ENCODE data around the gene SH3BP4. TPM values are rescaled to one million over a fixed set of nuclear protein-coding genes. Genes with fewer than 3 reads are reported as not detected.

Gene SH3BP4
- total and polyA plus RNA-seq, 10 of the 15 experiments (the other 5 are each of a cell fraction or from before 2014, with no cell fraction given): 0.03 to 0.36 TPM; not detected in 8

- TF ChIP-seq DPF2 (IDR thresholded peaks at IDR 0.05): no peak
These were observed 80.0 kb downstream of the SH3BP4 start (continued) for GRCh38 chr2:235031686-235032373.

- no peak for FAIRE-seq
These were observed 80.6 kb downstream of the SH3BP4 start for GRCh38 chr2:235032466-235032865.

DNA sequence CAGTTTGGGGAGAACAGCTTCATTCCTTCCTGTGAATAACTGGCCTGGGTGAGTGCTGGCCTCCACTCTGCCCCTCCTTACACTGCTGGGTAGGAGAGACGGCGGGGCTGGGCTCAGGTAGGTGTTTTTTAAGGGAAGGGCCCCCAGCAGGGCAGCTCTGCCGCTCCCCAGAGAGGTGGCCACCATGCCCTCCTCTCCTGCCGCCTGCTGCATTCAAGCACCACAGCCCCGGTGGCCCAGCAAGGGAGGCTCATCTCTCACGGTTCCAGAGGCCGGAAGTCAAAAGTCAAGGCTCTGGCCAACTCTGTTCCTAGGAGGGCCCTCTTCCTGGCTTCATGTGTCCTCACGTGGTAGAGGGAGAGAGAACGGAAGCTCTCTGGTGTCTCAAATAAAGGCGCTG lies 81.1 kb downstream of the SH3BP4 start:
- in situ Hi-C loops (cut with MboI) (no loop called here), intact Hi-C loops (cut with micrococcal nuclease; ENCODE audit: unreplicated experiment) (no loop called here)
- Histone ChIP-seq H2AFZ (ENCODE audit: control insufficient read depth, low read depth, low read length) (no peak overlapping the region), H3K9ac (ENCODE audit: control insufficient read depth, insufficient read depth, low read length) (no peak overlapping the region), H3K4me1 (ENCODE audit: control insufficient read depth, insufficient read depth, low read length) (no peaks in the 10 kb centered on the region), H3K27ac (ENCODE audit: control insufficient read depth, insufficient read depth) (no peak overlapping the region), H3K79me2 (ENCODE audit: control insufficient read depth, insufficient read depth, low read length) (no peaks in the 10 kb centered on the region), H3K4me2 (ENCODE audit: control insufficient read depth, insufficient read depth) (no peak overlapping the region), H3K9me3 (replicated peaks; ENCODE audit: control insufficient read depth, insufficient read depth, low read length) (no peaks in the 10 kb centered on the region), H3K4me3 (no peak overlapping the region), H4K20me1 (ENCODE audit: control insufficient read depth, insufficient read depth) (no peaks in the 10 kb centered on the region), H3K27me3 (replicated peaks in 1 of 2; ENCODE audit: control insufficient read depth in 2 of 2, insufficient read depth in 2 of 2, low read length in 1 of 2) (no peaks in the 10 kb centered on the region; a peak in 1 of 4 replicates), H3K36me3 (ENCODE audit: control insufficient read depth in 2 of 2, insufficient read depth in 2 of 2, low read length in 1 of 2) (no peaks in the 10 kb centered on the region)
- BruUV-seq (replicated peaks): no TSS peak
- POLR2A ChIA-PET: no interaction called here
- FAIRE-seq (no peak), ATAC-seq (no peak), DNase-seq (ENCODE audit: low read depth, low spot score) (no peak)
- RAD21 ChIA-PET (ENCODE audit: unreplicated experiment): no interaction called here
- SMC1A ChIA-PET (ENCODE audit: uncharacterized antibody, unreplicated experiment): no interaction called here
- CTCF ChIA-PET: interaction anchor here (0.6 kb wide), 1 partner anchor 746 kb away, joined by 4 read pairs; no protein-coding TSS in a partner anchor
- 46% methylated on average over 10 of the region's 10 CpGs for WGBS (ENCODE audit: insufficient coverage, insufficient replicate concordance, low lambda C conversion rate, missing lambda C conversion rate)
- TF ChIP-seq, protein P1, sequence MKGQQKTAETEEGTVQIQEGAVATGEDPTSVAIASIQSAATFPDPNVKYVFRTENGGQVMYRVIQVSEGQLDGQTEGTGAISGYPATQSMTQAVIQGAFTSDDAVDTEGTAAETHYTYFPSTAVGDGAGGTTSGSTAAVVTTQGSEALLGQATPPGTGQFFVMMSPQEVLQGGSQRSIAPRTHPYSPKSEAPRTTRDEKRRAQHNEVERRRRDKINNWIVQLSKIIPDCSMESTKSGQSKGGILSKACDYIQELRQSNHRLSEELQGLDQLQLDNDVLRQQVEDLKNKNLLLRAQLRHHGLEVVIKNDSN (IDR thresholded peaks at IDR 0.05; ENCODE audit: borderline replicate concordance, extremely low read length, insufficient read depth, low read depth, low read length): no peak
- no peak for TF ChIP-seq EP300 (IDR thresholded peaks at IDR 0.05; ENCODE audit: borderline replicate concordance in 1 of 2, control insufficient read depth in 1 of 2, low read depth in 2 of 2, low read length in 2 of 2)
- TF ChIP-seq ZNF622 (IDR thresholded peaks at IDR 0.05): no peak
- no peak for TF ChIP-seq ZNF592 (IDR thresholded peaks at IDR 0.05)
- TF ChIP-seq MYC (IDR thresholded peaks at IDR 0.05; ENCODE audit: insufficient read depth, insufficient read length, insufficient replicate concordance, low read length, severe bottlenecking): no peak
- no peak for TF ChIP-seq FOXM1 (IDR thresholded peaks at IDR 0.05; ENCODE audit: low read depth, low read length)

More at GRCh38 chr2:235032466-235032865, 80.6 kb downstream of the SH3BP4 start:
- H3K9me3 ChIP-seq (replicated peaks; ENCODE audit: control insufficient read depth, insufficient read depth, low read length): no peaks in the 10 kb centered on the region
- in situ Hi-C loops (cut with MboI) (no loop called here), intact Hi-C loops (cut with micrococcal nuclease; ENCODE audit: unreplicated experiment) (no loop called here)
- ChIA-PET CTCF (interaction anchor here (0.6 kb wide), 1 partner anchor 12 kb away, joined by 3 read pairs; no protein-coding TSS in a partner anchor), SMC1A (ENCODE audit: uncharacterized antibody, unreplicated experiment) (no interaction called here), RAD21 (ENCODE audit: unreplicated experiment) (no interaction called here), POLR2A (no interaction called here)
- no peaks in the 10 kb centered on the region for H3K79me2 ChIP-seq (ENCODE audit: control insufficient read depth, insufficient read depth, low read length)
- H2AFZ ChIP-seq (ENCODE audit: control insufficient read depth, low read depth, low read length): no peak overlapping the region
- H3K4me2 ChIP-seq (ENCODE audit: control insufficient read depth, insufficient read depth): no peak overlapping the region
- WGBS (ENCODE audit: insufficient coverage, insufficient replicate concordance, low lambda C conversion rate, missing lambda C conversion rate): 40% methylated on average over 16 of the region's 16 CpGs
- DNase-seq (ENCODE audit: low read depth, low spot score) (no peak), ATAC-seq (no peak)
- no peaks in the 10 kb centered on the region for H4K20me1 ChIP-seq (ENCODE audit: control insufficient read depth, insufficient read depth)
- TF ChIP-seq NR2F1 (conservative IDR thresholded peaks at IDR 0.05): no peak
- no peak for TF ChIP-seq PML (IDR thresholded peaks at IDR 0.05; ENCODE audit: low read length)
- TF ChIP-seq ZNF24 (IDR thresholded peaks at IDR 0.05): no peak
- no peak for TF ChIP-seq EED (IDR thresholded peaks at IDR 0.05; ENCODE audit: low read depth)
- no peak for TF ChIP-seq ZBED1 (IDR thresholded peaks at IDR 0.05; ENCODE audit: borderline replicate concordance)
- no peak for TF ChIP-seq STAT1 (conservative IDR thresholded peaks at IDR 0.05)
- no peak for TF ChIP-seq BRCA1 (IDR thresholded peaks at IDR 0.05; ENCODE audit: low read depth, low read length)
- H3K4me3 ChIP-seq: no peak overlapping the region
- H3K4me1 ChIP-seq (ENCODE audit: control insufficient read depth, insufficient read depth, low read length): no peaks in the 10 kb centered on the region
- BruUV-seq (replicated peaks): no TSS peak
- no peaks in the 10 kb centered on the region for H3K36me3 ChIP-seq (ENCODE audit: control insufficient read depth in 2 of 2, insufficient read depth in 2 of 2, low read length in 1 of 2)
- no peak overlapping the region for H3K27ac ChIP-seq (ENCODE audit: control insufficient read depth, insufficient read depth)
- H3K9ac ChIP-seq (ENCODE audit: control insufficient read depth, insufficient read depth, low read length): no peak overlapping the region
- H3K27me3 ChIP-seq (replicated peaks in 1 of 2; ENCODE audit: control insufficient read depth in 2 of 2, insufficient read depth in 2 of 2, low read length in 1 of 2): no peaks in the 10 kb centered on the region; a peak in 1 of 4 replicates

Measured in GM12878 (cell line).